VCaP (cell line): ENCODE results near the gene BRI3BP.
"Not testable (repeated sequence)": the region's sequence is repeated elsewhere in the genome, so short reads cannot be mapped to it uniquely, and the experiment has no call there.

Experiments
- H3K27ac ChIP-seq: fragments of 450-650 bp; 2 replicates; pipeline ENCODE4 v1.5.1; 2017
- TF ChIP-seq, protein P1 (sequence below): fragments of 450-650 bp; conservative IDR thresholded peaks from 2 replicates; pipeline ENCODE4 v1.5.1; 2017; ENCODE audit warnings: mild to moderate bottlenecking, moderate library complexity

The BRI3BP gene

GRCh38 chr12:125057708-125058107 lies 64.3 kb downstream of the BRI3BP start:
- H3K27ac ChIP-seq = no peak overlapping the region
- TF ChIP-seq, protein P1, sequence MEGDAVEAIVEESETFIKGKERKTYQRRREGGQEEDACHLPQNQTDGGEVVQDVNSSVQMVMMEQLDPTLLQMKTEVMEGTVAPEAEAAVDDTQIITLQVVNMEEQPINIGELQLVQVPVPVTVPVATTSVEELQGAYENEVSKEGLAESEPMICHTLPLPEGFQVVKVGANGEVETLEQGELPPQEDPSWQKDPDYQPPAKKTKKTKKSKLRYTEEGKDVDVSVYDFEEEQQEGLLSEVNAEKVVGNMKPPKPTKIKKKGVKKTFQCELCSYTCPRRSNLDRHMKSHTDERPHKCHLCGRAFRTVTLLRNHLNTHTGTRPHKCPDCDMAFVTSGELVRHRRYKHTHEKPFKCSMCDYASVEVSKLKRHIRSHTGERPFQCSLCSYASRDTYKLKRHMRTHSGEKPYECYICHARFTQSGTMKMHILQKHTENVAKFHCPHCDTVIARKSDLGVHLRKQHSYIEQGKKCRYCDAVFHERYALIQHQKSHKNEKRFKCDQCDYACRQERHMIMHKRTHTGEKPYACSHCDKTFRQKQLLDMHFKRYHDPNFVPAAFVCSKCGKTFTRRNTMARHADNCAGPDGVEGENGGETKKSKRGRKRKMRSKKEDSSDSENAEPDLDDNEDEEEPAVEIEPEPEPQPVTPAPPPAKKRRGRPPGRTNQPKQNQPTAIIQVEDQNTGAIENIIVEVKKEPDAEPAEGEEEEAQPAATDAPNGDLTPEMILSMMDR = no peak

GRCh38 chr12:125061229-125061628 lies 67.8 kb downstream of the BRI3BP start:
- H3K27ac ChIP-seq = no peak overlapping the region
- TF ChIP-seq, protein P1 = no peak

DNA sequence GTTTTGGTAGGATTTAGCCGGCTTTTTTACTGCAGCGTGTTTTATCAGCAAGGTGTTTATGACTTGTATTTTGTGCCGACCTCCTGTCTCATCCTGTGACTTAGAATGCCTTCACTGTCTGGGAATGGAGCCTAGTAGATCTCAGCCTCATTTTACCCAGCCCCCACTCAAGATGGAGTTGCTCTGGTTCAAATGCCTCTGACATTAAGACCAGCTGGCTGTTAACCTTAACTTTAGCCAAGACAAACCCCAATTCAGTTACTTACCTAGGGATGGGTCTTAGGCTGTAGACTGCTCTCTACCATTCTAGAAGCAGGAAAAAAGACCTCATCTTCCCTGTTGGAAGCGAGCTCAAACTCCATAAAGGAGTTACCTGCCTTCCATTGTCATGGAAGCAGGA lies 70.1 kb downstream of the BRI3BP start:
- not testable (repeated sequence) for H3K27ac ChIP-seq

GRCh38 chr12:125064492-125064891 lies 71.0 kb downstream of the BRI3BP start:
- peak overlapping the region; percentile 80 for H3K27ac ChIP-seq
- TF ChIP-seq, protein P1 = no peak

GRCh38 chr12:125065021-125065918 lies 71.8 kb downstream of the BRI3BP start, which contains the start of gene AACS:
AACS (plus strand) TSS chr12:125065435; CDS start chr12:125065585, 150 bp downstream.
- peak within 1 kb of the TSS; percentile 80 for H3K27ac ChIP-seq
- TF ChIP-seq, protein P1 = peak; percentile 12; the same call in 1 of the 2 replicates

- TF ChIP-seq, protein P1 = no peak
- peak overlapping the region; percentile 80 for H3K27ac ChIP-seq
Observed at GRCh38 chr12:125065919-125066570, 72.6 kb downstream of the BRI3BP start.

DNA sequence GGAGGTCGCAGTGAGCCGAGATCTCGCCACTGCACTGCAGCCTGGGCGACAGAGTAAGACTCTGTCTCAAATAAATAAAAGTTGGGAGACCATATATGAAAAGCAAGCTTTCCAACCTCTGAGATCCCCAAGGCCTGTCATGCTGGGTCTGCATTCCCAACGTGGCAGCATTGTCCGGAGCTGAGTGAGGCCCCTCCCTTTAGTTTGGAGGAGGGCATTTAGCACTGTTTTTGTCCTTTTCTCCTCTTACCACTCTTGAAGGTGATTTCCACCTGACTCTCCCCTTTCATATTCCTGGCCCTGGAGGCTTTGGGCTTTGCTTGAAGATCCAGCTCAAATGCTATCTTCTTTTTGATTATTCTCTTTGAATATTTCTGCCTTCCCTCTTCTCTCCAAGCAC lies 74.9 kb downstream of the BRI3BP start:
- H3K27ac ChIP-seq = no peak overlapping the region
- TF ChIP-seq, protein P1 = no peak
